ENCODE measurements around the gene TMTC1.
"Not testable (repeated sequence)": the region's sequence is repeated elsewhere in the genome, so short reads cannot be mapped to it uniquely, and the experiment has no call there.

Gene TMTC1

DNA sequence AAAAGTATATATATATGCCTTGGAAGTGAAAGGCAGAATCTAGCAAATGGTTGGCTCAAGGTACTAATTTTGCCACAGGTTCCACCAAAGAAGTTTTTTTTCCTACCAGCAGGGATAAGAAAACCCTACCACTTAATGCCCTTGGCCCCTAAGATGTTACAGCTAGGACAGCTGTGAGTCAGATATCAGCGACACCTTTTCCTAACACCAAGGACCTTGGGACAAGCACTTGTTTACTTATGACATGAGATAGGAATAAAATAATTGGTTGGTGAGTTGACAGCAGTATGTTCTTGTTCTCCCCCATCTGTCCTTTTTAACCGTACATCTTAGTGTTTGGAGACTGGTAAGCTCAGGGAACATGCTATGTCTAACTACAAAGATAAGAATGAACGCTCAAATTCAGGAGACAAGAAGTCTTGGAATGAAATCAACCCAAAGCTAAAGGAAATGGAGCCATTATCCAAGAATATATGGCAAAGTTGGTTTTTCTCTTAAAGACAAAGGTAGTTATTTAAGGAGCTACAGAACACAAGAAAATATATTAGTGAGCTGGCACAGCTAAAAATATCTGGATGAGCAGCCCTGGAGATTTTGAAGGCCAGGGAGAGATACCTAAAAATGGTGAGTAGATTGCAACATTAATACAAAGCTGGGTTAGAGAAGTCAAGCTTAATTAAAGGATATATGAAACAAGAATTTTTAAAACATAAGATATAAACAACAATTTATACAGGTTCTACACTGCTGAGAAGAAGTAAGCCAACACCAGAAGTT is 126.8 kb downstream of the TMTC1 start:
- no peak for DNase-seq

GRCh38 chr12:29655861-29656260 is 127.9 kb downstream of the TMTC1 start:
- no peak for DNase-seq

DNA sequence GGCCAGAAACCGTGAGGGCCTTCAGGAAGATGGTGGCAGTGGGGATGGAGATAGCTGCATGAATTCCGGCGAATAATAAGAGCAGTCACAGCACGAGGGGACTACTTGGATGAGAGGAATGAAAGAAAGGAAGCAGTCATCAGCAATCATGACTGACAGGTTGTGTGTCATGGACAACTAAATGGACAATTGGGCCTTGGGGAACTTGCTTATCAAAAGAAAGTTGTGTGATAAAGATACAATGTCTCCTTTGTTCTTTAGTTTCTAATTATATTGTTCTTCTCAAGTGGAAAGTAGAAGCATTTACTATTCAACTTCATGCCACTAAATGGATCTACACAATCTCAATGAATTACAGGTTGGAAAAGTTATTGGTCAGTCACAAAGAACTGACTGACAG is 130.5 kb downstream of the TMTC1 start:
- no peak for DNase-seq

- DNase-seq = no peak
These were observed 133.4 kb downstream of the TMTC1 start for GRCh38 chr12:29650371-29650770.

- no peak for DNase-seq
These were observed 134.0 kb downstream of the TMTC1 start for GRCh38 chr12:29649722-29650121.

DNA sequence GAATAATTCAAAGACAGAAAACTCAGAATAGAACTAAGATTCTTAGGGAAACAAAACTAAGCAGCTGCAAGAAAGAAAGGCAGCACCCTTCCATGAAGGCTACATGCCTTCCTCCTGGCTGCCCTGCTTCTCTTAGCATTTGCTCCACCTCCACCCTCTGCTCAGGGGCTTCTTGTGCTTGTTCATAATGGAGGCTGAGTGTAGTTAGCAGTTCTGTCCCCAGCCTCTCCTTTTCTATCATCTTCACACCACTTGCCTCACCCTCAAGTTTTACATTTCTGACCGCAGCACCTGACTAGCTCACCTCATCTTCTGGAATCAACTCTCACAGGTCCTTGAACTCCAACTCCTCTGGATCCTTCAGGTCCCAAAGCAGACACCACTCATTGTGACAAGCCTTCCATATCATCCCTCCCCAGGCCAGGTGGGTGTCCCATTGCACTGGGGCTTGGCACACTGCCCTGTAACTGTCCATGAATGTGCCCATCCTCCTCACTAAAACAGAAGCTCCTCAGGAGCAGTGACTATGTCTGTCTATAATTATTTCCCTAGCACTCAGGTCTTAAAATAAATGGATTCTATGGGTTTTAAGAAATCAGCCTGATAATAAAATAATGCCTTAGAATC is 139.1 kb downstream of the TMTC1 start:
- DNase-seq = no peak

DNA sequence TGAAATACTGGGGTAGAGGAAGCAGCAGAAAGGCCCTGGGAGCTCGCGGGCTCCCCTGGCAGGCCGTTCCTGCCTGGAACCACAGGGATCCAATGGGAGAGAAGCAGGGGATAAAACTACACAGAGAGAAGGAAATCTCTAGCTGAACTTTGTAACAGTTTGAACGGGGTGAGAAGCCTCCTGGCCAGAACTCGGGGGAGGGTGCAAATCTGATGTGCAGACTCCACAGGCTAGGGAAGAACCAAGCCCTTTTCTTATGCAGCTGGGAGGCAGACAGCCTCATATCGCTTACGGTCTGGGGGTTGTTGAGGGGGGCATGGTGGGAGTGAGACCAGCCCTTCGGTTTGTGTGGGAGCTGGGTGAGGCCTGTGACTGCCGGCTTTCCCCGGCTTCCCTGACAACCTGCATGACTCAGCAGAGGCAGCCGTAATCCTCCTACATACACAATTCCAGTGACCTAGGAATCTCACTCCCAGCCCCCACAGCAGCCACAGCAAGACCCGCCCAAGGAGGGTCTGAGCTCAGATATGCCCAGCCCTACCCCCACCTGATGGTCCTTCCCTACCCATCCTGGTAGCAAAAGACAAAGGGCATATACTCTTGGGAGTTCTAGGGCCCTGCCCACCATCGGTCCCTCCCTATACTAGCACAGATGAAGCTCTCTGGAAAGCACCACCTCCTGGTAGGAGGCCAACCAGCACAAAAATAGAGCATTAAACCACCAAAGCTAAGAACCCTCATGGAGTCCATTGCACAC is 143.0 kb downstream of the TMTC1 start:
- DNase-seq = no peak

- DNase-seq = no peak
These were observed 143.7 kb downstream of the TMTC1 start for GRCh38 chr12:29639893-29640495.

- no peak for DNase-seq
These were observed 145.2 kb downstream of the TMTC1 start for GRCh38 chr12:29638528-29638927.

GRCh38 chr12:29634057-29634456 is 149.7 kb downstream of the TMTC1 start:
- DNase-seq = no peak

DNA sequence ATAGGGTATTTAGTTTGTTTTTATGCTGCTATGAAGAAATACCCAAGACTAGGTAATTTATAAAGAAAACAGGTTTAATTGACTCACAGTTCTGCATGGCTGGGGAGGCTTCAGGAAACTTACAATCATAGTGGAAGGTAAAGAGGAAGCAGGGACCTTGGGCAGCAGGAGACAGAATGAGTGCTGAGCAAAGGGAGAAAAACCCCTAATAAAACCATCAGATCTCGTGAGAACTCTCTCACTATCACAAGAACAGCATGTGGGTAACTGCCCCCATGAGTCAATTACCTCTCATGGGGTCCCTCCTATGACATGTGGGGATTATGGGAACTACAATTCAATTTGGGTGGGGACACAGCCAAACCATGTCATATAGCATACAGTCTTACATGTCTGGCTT is 153.6 kb downstream of the TMTC1 start:
- DNase-seq = not testable (repeated sequence)

- DNase-seq = no peak
These were observed 156.5 kb downstream of the TMTC1 start for GRCh38 chr12:29627221-29627620.

DNA sequence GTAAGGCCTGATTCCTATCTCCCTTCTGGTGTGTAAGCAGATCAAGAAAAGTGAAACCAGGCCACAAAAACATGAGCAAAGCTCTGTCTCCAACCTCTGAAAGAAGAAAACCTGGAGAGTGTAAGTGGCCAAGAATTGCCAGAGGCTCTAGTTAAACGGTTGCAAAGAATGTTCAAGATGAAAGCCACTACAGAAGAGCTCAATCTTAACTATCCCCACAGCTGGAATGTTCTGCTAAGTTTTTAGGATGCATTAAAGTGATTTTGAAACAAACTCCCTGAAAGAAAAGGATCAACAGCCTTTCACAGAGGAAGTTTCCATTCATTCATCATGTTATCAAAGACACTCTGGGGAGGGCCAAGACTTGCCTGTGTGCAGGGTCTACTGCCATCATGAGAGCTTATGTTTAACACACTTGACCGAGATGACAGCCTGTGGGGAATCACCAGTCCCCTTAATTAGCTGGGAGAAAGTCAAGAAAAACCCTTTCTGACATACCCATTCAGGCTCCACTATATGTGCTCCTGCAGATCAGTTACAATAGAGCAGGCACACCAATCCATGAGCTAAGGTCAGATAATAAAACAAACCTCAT is 158.3 kb downstream of the TMTC1 start:
- no peak for DNase-seq

DNA sequence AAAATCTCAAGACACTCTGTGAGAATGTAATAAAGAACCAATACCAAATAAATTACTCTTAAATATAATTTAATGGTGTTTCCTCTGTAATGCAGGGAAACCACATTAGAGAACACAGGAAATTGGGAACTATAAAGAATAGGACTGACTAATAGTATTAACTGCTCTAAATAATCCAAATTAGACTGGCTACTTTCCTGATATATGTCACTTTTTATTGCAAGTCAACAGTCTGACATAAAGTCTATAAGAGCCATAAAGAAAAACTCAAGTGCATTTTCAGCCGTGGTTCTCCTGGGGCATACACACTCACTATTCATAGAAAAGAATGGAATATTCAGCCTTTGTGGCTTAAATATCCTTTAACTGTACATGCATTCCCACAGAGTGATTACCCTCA is 161.5 kb downstream of the TMTC1 start:
- DNase-seq = no peak

DNA sequence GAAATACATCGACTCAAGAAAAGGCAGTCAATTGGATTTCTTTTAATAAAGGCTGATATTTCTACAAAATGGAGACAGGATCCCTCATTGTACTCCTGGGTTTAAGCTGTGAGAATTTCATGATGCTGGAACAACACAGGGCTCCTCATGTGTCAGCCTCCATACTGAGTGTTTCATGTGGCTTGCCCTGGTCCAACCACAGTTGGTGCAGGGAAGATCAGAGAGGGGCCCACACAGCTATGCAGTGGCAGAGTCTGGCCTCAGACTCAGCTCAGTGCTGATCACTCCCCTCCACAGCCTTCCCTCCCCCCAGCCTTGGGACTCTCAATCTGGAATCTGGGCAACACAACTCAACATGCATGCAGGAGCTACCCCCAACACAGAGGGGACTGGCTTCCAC is 163.7 kb downstream of the TMTC1 start:
- no peak for DNase-seq

GRCh38 chr12:29617407-29617803 is 166.3 kb downstream of the TMTC1 start:
- DNase-seq = no peak

- DNase-seq = no peak
These were observed 166.9 kb downstream of the TMTC1 start for GRCh38 chr12:29616664-29617406.

GRCh38 chr12:29614694-29615325 is 168.9 kb downstream of the TMTC1 start:
- no peak for DNase-seq

DNA sequence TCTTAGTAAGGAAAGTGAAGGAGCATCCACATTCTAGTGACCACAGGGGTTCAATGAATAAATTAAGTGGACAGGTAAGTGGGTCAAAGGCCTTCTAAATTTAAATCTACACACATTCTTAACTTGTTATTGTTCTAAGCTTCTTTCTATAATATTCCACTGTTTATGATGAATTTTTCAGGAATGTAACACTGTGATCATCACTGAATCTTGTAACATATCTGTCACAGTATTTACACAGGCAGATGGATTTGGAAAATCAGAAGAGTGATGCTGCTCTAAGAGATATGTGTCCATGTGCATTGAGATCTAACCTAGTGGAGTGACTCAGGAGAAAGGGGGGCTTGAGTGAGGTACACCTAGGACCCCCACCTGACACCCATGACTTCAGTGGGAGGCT is 170.8 kb downstream of the TMTC1 start:
- no peak for DNase-seq

DNA sequence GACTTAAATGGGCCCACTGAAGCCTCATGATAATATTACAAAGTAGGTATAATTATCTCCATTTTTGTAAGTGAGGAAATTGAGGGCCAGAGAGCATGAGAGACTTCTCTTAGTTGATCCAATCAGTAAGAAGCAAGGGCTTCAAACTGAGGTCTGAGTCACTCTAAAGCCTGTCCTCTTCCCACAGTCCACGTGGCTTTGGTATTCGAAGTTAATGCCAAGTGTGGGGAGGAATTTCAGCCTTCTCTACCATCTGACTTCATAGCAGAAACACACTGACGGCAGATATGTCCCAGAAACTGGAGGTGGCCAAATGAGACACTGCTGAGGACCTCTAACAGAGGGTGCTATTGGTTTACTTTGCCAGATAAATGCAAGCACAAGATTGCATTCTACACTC is 171.8 kb downstream of the TMTC1 start:
- no peak for DNase-seq

- no peak for DNase-seq
These were observed 173.1 kb downstream of the TMTC1 start for GRCh38 chr12:29610473-29611170.

Data from NCI-H524 treated with DMSO at 0.1 percent for 48 hours (cell line).